ENCODE measurements around the gene CCDC178. TPM values are rescaled to one million over a fixed set of nuclear protein-coding genes. Genes with fewer than 3 reads are reported as not detected.
A peak's percentile ranks its signal among the peaks of the same experiment; 100 is the strongest.

CCDC178 gene
- total and polyA plus RNA-seq, 2 of the 4 experiments (the other 2 are of a cell fraction), result not detected

- POLR2A ChIA-PET (ENCODE audit: unreplicated experiment), result no interaction called here
- intact Hi-C loops (cut with micrococcal nuclease), result no loop called here
These were observed 7.7 kb downstream of the CCDC178 start for GRCh38 chr18:33432857-33433256.

More at GRCh38 chr18:33432857-33433256, 7.7 kb downstream of the CCDC178 start:
- H4K5ac ChIP-seq (ENCODE audit: low read depth, low read length), result no peak overlapping the region
- no peak overlapping the region for H3K9ac ChIP-seq (ENCODE audit: low read depth, low read length)
- H3K4ac ChIP-seq (ENCODE audit: low read depth, low read length), result no peak overlapping the region
- H4K20me1 ChIP-seq (ENCODE audit: insufficient read depth, low read length), result no peaks in the 10 kb centered on the region
- DNase-seq (peak; percentile 1), ATAC-seq (ENCODE audit: low read depth) (peak; percentile 57)
- no peak overlapping the region for H3K23ac ChIP-seq (ENCODE audit: low read depth, low read length)
- no peak overlapping the region for H2BK20ac ChIP-seq (ENCODE audit: low read depth, low read length)
- dilution Hi-C loops (cut with HindIII; ENCODE audit: low sequenced_read_pairs, unreplicated experiment), result no loop called here
- H3K27me3 ChIP-seq (ENCODE audit: control insufficient read depth, insufficient read depth, low read length), result no peaks in the 10 kb centered on the region; the same call in 1 of the 2 replicates
- H3K56ac ChIP-seq (ENCODE audit: extremely low read depth, insufficient read depth, low read length), result no peak overlapping the region
- no peak overlapping the region for H4K91ac ChIP-seq (ENCODE audit: insufficient read depth, low read depth, low read length)
- H2AK9ac ChIP-seq (replicated peaks; ENCODE audit: low read depth, low read length, poor library complexity), result no peak overlapping the region
- no peaks in the 10 kb centered on the region for H3K9me1 ChIP-seq (ENCODE audit: insufficient read depth, low read length)
- no peak overlapping the region for H3K4me2 ChIP-seq (ENCODE audit: low read depth, low read length)
- no peaks in the 10 kb centered on the region for H3K79me1 ChIP-seq (ENCODE audit: low read depth in 1 of 2, low read length in 2 of 2)
- no peak overlapping the region for H2BK120ac ChIP-seq (ENCODE audit: low read depth, low read length)
- no peak overlapping the region for H2BK15ac ChIP-seq (ENCODE audit: low read depth, low read length)
- H3K14ac ChIP-seq (replicated peaks; ENCODE audit: low read depth, low read length), result no peak overlapping the region
- CTCF ChIA-PET, result no interaction called here
- H4K8ac ChIP-seq (ENCODE audit: low read depth in 2 of 2, low read length in 2 of 2), result no peak overlapping the region
- no peaks in the 10 kb centered on the region for H3K9me3 ChIP-seq (ENCODE audit: control insufficient read depth, insufficient read depth, low read length)
- H3K4me3 ChIP-seq (ENCODE audit: insufficient read depth, low read depth, low read length), result no peak overlapping the region
- peaks cover 3% of the 10 kb centered on the region; the same call in 1 of the 2 replicates for H3K4me1 ChIP-seq (ENCODE audit: control insufficient read depth, insufficient read depth, low read length)
- TF ChIP-seq SMC3 (IDR thresholded peaks at IDR 0.05; ENCODE audit: low read depth, low read length) (no peak), CTCF (conservative IDR thresholded peaks at IDR 0.05; ENCODE audit: low read depth, low read length) (no peak), USF2 (IDR thresholded peaks at IDR 0.05; ENCODE audit: low read depth, low read length) (no peak), RCOR1 (IDR thresholded peaks at IDR 0.05; ENCODE audit: insufficient replicate concordance, low read length) (no peak), RAD21 (IDR thresholded peaks at IDR 0.05; ENCODE audit: low read length) (no peak), MAFK (IDR thresholded peaks at IDR 0.05; ENCODE audit: low read depth, low read length) (no peak), MAZ (IDR thresholded peaks at IDR 0.05; ENCODE audit: borderline replicate concordance, low read depth, low read length) (no peak), POLR2A (IDR thresholded peaks at IDR 0.05; ENCODE audit: low read depth, low read length) (no peak), CHD1 (IDR thresholded peaks at IDR 0.05; ENCODE audit: low read depth, low read length) (no peak), BHLHE40 (IDR thresholded peaks at IDR 0.05; ENCODE audit: low read depth, low read length) (no peak), MXI1 (IDR thresholded peaks at IDR 0.05; ENCODE audit: borderline replicate concordance, low read depth, low read length) (no peak)
- TF ChIP-seq, protein P1, sequence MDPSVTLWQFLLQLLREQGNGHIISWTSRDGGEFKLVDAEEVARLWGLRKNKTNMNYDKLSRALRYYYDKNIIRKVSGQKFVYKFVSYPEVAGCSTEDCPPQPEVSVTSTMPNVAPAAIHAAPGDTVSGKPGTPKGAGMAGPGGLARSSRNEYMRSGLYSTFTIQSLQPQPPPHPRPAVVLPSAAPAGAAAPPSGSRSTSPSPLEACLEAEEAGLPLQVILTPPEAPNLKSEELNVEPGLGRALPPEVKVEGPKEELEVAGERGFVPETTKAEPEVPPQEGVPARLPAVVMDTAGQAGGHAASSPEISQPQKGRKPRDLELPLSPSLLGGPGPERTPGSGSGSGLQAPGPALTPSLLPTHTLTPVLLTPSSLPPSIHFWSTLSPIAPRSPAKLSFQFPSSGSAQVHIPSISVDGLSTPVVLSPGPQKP (IDR thresholded peaks at IDR 0.05; ENCODE audit: borderline replicate concordance, low read depth, low read length), result no peak
- H3K18ac ChIP-seq (ENCODE audit: low read depth, low read length), result no peak overlapping the region
- H2AK5ac ChIP-seq (ENCODE audit: low read depth, low read length), result no peak overlapping the region
- no peak overlapping the region for H3K27ac ChIP-seq (ENCODE audit: insufficient read depth, low read length)
- in situ Hi-C loops (cut with MboI; ENCODE audit: low sequenced_read_pairs), result no loop called here
- H2BK5ac ChIP-seq (ENCODE audit: low read depth, low read length, poor library complexity, severe bottlenecking), result no peak overlapping the region
- no CpG with 5 or more reads among the region's 1 CpG for WGBS, 2 experiments (ENCODE audit: extremely low coverage in 2 of 2, insufficient read length in 1 of 2)
- H2AFZ ChIP-seq (replicated peaks; ENCODE audit: low read length, poor library complexity), result no peak overlapping the region
- H3K36me3 ChIP-seq (ENCODE audit: control insufficient read depth, insufficient read depth, low read length), result no peaks in the 10 kb centered on the region
- no TSS peak for BruUV-seq (replicated peaks)
